H54 (cell line): ENCODE results near the gene FBXL13.

Experiments used
- DNase-seq: peaks from one replicate; pipeline ENCODE4 v3.0.0; 2011; ENCODE audit warnings: low spot score, mixed read lengths; ENCODE audit not compliant: insufficient read length
- FAIRE-seq: peaks from 3 replicates; lab custom pipeline; 2011; peaks lifted over from hg19 to GRCh38; lab: Jason Lieb, UNC
- POLR2A ChIP-seq: IDR thresholded peaks from 2 replicates; pipeline ENCODE4 v1.6.1; 2011; ENCODE audit warnings: low read depth, mild to moderate bottlenecking, low read length

The FBXL13 gene

GRCh38 chr7:102890292-102890970 lies 184.2 kb downstream of the FBXL13 start:
- DNase-seq (peak; percentile 22), FAIRE-seq (peak; percentile 60)

DNA sequence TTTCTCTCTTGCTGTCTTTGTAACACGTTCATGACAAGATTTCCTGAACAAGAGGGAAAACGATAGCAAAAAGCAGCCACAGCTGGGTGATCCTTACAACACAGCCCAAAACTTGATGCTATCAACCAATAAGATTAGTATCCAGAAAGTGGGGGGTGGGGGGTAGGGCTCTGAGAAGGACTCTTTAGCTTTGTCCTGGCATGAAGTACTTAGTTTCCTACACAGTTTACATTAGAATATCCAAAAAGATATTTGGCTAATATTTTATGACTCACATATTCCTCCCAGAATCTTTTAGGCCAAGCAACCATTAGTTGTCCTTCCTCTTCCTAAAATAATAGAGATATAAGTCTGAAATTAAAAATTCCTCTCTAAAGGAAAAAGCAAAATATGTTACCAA lies 184.7 kb downstream of the FBXL13 start:
- FAIRE-seq (no peak), DNase-seq (no peak)
- TF ChIP-seq POLR2A, result no peak

More at GRCh38 chr7:102890292-102890970, 184.2 kb downstream of the FBXL13 start:
- no peak for TF ChIP-seq POLR2A

- FAIRE-seq (no peak), DNase-seq (no peak)
- TF ChIP-seq POLR2A, result no peak
Measured at GRCh38 chr7:102888561-102889233, 185.9 kb downstream of the FBXL13 start.

GRCh38 chr7:102883098-102883860 lies 191.3 kb downstream of the FBXL13 start:
- DNase-seq, result no peak
- TF ChIP-seq POLR2A, result no peak
- FAIRE-seq, result peak; percentile 87

- FAIRE-seq (peak; percentile 98), DNase-seq (peak; percentile 70)
- TF ChIP-seq POLR2A, result no peak
Measured at GRCh38 chr7:102875700-102876295, 198.8 kb downstream of the FBXL13 start.

DNA sequence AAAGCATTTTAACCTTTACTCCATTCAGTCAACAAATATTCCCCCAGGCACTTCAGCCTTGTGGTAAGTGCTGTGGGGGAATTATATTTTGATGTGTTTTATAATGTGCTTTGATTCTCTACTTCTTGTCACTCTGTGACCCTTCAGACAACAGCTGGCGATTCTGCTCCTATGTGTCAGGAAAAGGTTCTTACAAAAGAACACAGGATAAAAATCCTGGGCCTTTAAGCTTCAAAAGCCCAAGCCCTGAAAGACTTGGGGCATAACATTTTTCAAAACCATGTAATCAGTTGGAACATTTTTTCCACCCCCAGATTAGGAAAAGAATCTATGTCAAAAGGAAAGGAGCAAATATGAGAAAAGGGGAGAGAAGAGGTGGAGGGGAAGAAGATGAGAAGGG lies 199.6 kb downstream of the FBXL13 start:
- no peak for TF ChIP-seq POLR2A
- DNase-seq (no peak), FAIRE-seq (no peak)

- FAIRE-seq (peak; percentile 69), DNase-seq (peak; percentile 50)
- no peak for TF ChIP-seq POLR2A
Measured at GRCh38 chr7:102874166-102874829, 200.3 kb downstream of the FBXL13 start.

- no peak for TF ChIP-seq POLR2A
- no peak for DNase-seq
- FAIRE-seq, result no peak
Measured at GRCh38 chr7:102873470-102874165, 201.0 kb downstream of the FBXL13 start.

- FAIRE-seq (no peak), DNase-seq (no peak)
- TF ChIP-seq POLR2A, result no peak
Measured at GRCh38 chr7:102872460-102872859, 202.1 kb downstream of the FBXL13 start.

DNA sequence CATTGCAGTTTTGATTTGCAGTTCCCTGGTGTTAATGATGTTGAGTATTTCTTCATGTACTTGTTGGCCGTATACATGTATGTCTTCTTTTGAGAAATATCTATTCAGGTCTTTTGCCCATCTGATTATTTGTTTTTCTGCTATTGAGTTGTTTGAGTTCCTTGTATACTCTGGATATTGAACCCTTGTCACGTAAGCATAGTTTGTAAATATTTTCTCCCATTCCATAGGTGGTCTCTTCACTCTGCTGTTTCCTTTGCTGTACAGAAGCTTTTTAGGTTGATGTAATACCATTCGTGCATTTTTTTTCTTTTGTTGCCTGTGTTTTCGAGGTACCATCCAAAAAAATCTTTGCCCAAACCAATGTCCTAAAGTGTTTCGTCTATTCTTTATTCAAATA lies 205.4 kb downstream of the FBXL13 start:
- no peak for TF ChIP-seq POLR2A
- DNase-seq (no peak), FAIRE-seq (no peak)

- FAIRE-seq, result no peak
- no peak for DNase-seq
- TF ChIP-seq POLR2A, result no peak
Measured at GRCh38 chr7:102866535-102867215, 207.9 kb downstream of the FBXL13 start.

- DNase-seq (no peak), FAIRE-seq (no peak)
- TF ChIP-seq POLR2A, result no peak
Measured at GRCh38 chr7:102864958-102865357, 209.6 kb downstream of the FBXL13 start.

GRCh38 chr7:102860351-102860811 lies 214.2 kb downstream of the FBXL13 start:
- no peak for TF ChIP-seq POLR2A
- DNase-seq, result no peak
- FAIRE-seq, result peak; percentile 33
